Right lobe of liver (tissue), 4 donors: ENCODE measurements around the gene INTS1.

Experiments
- CTCF ChIP-seq, 4 donors: fragments of 200-600 bp in 3 of 4; fragments of 450-650 bp in 1 of 4; IDR thresholded peaks; one replicate each; pipeline versions ENCODE4 v1.5.1 to v1.8.0; 2016 to 2022; ENCODE audit warnings: antibody characterized with exemption in 4 of 4, mild to moderate bottlenecking in 2 of 4
- POLR2A ChIP-seq: fragments of 450-650 bp; IDR thresholded peaks from one replicate; pipeline ENCODE4 v1.6.1; 2017; ENCODE audit warnings: antibody characterized with exemption, mild to moderate bottlenecking
- donor health status: DM: no; HTN: no; CAD: no.
- donor health status: DM: no; HTN: no; CAD: no.
- donor health status: DM: no; HTN: yes; CAD: no.

GRCh38 chr7:1502845-1503244 is 1.3 kb downstream of the INTS1 start:
- TF ChIP-seq CTCF (IDR thresholded peaks at IDR 0.05), result no peak
- TF ChIP-seq POLR2A, result no peak
